Measurements from ENCODE around the gene APOA5. TPM values are rescaled to one million over a fixed set of nuclear protein-coding genes. Genes with fewer than 3 reads are reported as not detected.

The APOA5 gene
- total and polyA plus RNA-seq, 9 of the 15 experiments (the other 6 are each of a cell fraction or from before 2014, with no cell fraction given) = not detected

GRCh38 chr11:116788534-116788933 lies 3.1 kb downstream of the APOA5 start:
- in situ Hi-C loops (cut with MboI) = loop anchor here (5.0 kb wide), 1 partner anchor 314 kb away; no protein-coding TSS in a partner anchor
- TF ChIP-seq BRCA1 (IDR thresholded peaks at IDR 0.05) (no peak), BRCA1 (CRISPR knock-in tag; IDR thresholded peaks at IDR 0.05) (no peak), KDM4B (IDR thresholded peaks at IDR 0.05; ENCODE audit: borderline replicate concordance in 2 of 2, low read depth in 1 of 2) (no peak), ELF4 (CRISPR knock-in tag; IDR thresholded peaks at IDR 0.05) (peak; percentile 6; the same call in 1 of the 2 replicates), SPI1 (IDR thresholded peaks at IDR 0.05; ENCODE audit: borderline replicate concordance, low read depth, low read length) (peak; percentile 56), ZBTB26 (CRISPR knock-in tag; IDR thresholded peaks at IDR 0.05) (0 out of 2 replicates have a peak, but pooled peaks have one; percentile 61), ZNF224 (CRISPR knock-in tag; IDR thresholded peaks at IDR 0.05) (no peak), KLF10 (CRISPR knock-in tag; IDR thresholded peaks at IDR 0.05) (no peak), FOXK2 (conservative IDR thresholded peaks at IDR 0.05 in 1 of 2, IDR thresholded peaks at IDR 0.05 in 1 of 2; ENCODE audit: low read depth in 2 of 2) (0 out of 4 replicates have a peak, but pooled peaks of 1 of the 2 experiments have one; percentile 5), ZNF609 (CRISPR knock-in tag; IDR thresholded peaks at IDR 0.05; ENCODE audit: borderline replicate concordance) (no peak), HBP1 (CRISPR knock-in tag; IDR thresholded peaks at IDR 0.05) (0 out of 2 replicates have a peak, but pooled peaks have one; percentile 5), VEZF1 (CRISPR knock-in tag; IDR thresholded peaks at IDR 0.05) (no peak)

More at GRCh38 chr11:116788534-116788933, 3.1 kb downstream of the APOA5 start:
- H3K4me2 ChIP-seq (ENCODE audit: insufficient read depth, low read length) = peak overlapping the region; percentile 92
- no peaks in the 10 kb centered on the region for H3K9me1 ChIP-seq (ENCODE audit: control insufficient read depth, insufficient read depth, low read length)
- no peaks in the 10 kb centered on the region for H3K27me3 ChIP-seq (ENCODE audit: control insufficient read depth in 2 of 2, insufficient read depth in 2 of 2, low read length in 2 of 2)
- ChIA-PET CTCF (ENCODE audit: low intra/inter-chr PET ratio) (no interaction called here), POLR2A (interaction anchor here (0.6 to 2.8 kb wide), 7 partner anchors 11 to 440 kb away, joined by 3 to 15 read pairs (median 3); no protein-coding TSS in a partner anchor)
- H3K9me3 ChIP-seq (replicated peaks; ENCODE audit: control insufficient read depth, insufficient read depth, low read depth, low read length) = no peaks in the 10 kb centered on the region
- peaks cover 22 to 33% of the 10 kb centered on the region in 2 experiments; a peak in 4 of 5 replicates for H3K4me1 ChIP-seq (replicated peaks in 1 of 2; ENCODE audit: control insufficient read depth in 2 of 2, insufficient read depth in 2 of 2, low read length in 2 of 2)
- peak overlapping the region; percentile 88 to 94 for H3K9ac ChIP-seq (ENCODE audit: insufficient read depth in 1 of 2, low read depth in 2 of 2, low read length in 2 of 2)
- ATAC-seq (no peak), FAIRE-seq (no peak), DNase-seq (ENCODE audit: extremely low read depth in 1 of 4, low spot score in 3 of 4) (no peak)
- peaks cover 34% of the 10 kb centered on the region for H3K36me3 ChIP-seq (ENCODE audit: control insufficient read depth, insufficient read depth, low read length)
- WGBS (ENCODE audit: insufficient coverage, low coverage, missing lambda C conversion rate) = 20% methylated on average over 4 of the region's 4 CpGs
- no peak overlapping the region; the same call in 2 of the 3 replicates for H3K27ac ChIP-seq (ENCODE audit: extremely low read depth, low read depth, low read length)
- peaks cover 24% of the 10 kb centered on the region for H3K79me2 ChIP-seq (ENCODE audit: control insufficient read depth, insufficient read depth, low read length)
- H4K20me1 ChIP-seq (replicated peaks; ENCODE audit: control insufficient read depth, insufficient read depth, low read length) = no peaks in the 10 kb centered on the region
- no TSS peak for BruUV-seq (replicated peaks)
- intact Hi-C loops (cut with micrococcal nuclease) = loop anchor here (1.0 kb wide), 1 partner anchor 48 kb away; no protein-coding TSS in a partner anchor
- H3K4me3 ChIP-seq = peak overlapping the region; percentile 98
- peak overlapping the region; percentile 99 for H2AFZ ChIP-seq (ENCODE audit: low read depth, low read length)

Data from K562 (cell line).